HG03097 (cell line): Measurements from ENCODE around the gene HACE1.
A peak's percentile ranks its signal among the peaks of the same experiment; 100 is the strongest.

Experiments
- ATAC-seq: cut with Tn5 transposase; IDR thresholded peaks from one replicate; pipeline ENCODE4 v1.9.1; 2021; ENCODE audit not compliant: unreplicated experiment, low FRiP score

Gene HACE1

DNA sequence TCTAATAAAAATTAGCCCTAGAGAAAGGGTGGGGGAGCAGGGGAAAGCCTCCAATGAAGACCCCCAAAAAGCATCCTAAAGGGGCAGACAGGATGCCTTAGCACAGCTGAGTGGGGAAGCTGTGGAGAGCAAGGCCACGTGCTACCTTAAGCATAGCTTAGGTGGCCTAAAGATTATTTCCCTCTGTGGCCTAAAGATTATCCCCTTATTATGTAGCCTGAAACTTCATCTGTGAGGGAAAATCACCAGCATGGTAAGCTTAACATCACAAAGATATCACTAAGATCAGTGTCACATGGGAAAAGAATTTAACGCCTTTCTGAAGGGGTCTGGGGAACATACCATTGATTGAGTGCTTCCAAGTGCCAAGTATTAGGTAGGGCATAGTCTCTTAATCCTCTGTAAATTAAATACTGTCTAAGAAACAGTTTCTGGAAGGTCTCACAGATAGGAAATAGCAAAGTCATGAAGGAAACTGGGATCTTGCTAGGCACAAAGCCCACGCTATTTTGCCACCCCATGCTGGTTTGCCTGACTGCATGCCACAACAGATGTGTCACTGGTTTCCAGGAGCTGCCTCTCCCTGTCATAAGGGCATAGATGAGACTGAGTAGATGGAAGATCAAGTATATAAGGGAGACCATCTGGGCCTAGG lies 170.0 kb downstream of the HACE1 start:
- no peak for ATAC-seq

GRCh38 chr6:104688283-104688969 lies 171.3 kb downstream of the HACE1 start:
- no peak for ATAC-seq

- no peak for ATAC-seq
These were observed 173.1 kb downstream of the HACE1 start for GRCh38 chr6:104686550-104687175.

DNA sequence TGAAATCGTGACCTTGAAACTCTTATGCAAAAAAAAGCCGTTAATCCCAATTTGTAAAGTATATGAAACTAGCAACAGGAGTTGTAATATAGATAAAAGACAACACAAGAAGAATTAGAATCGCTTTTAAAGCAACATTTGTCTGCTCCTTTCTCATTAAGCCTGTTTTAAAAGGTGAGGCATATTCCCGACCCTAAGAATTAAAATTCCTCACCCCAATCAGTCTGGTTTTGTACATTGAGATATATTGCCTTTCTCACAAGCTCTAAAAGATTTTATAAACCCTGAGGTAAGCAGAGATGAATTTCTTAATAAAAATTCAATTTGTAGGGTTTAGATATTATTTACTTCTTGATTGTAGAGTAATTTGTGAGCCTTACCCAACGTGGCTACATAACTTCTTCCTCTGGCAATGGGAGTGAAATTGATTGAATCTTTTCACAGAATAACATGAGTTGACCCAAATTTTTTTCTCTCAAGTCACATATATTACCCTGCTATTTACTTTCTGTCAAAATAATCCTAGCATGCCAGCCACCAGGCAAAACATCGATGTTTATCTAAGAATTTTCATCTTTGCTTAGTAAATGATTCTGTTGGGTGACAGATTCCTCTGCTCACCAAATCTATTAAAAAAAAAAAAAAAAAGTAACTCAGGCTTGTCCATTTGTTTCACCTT lies 173.7 kb downstream of the HACE1 start:
- no peak for ATAC-seq

DNA sequence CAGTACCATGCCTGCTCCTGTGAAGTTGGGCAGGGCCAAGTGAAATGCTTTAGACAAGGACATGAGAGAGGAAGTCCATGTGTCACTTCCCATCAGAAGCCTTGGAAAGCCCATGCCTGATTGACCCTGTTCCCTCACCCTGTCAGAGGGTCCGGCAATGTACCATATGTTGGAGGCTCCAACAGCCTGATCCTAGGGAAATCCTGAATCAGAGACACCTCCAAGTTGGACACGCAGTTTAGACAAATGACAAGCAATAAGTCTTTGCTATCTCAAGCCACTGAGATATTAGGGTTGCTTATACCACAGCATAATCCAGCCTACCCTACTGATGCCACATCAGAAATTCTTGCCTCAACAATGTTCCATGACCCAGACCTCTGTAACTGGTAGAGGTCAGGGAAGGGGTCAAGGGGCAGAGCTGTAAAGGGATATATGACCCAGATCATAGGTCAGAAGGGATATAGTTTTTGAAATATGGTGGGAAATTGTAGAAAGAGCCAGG lies 174.8 kb downstream of the HACE1 start:
- ATAC-seq, result no peak

DNA sequence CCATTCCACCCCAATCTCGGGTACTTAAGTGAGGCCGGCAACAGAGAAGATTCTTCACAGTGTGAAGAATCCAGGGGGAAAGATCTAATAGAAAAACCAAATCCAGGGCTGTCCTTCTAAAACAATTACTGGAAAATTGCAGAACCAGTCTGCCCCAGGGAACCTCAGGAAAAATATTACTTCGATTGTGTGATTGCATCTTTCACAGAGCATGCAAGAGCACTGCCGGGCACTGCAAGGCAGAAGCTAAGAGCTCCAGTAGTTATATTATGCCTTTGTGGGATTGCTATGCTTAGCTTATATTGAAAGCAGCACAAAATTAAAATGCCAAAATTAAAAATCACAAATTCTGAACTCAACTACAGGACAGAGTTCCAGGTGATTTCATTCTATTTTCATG lies 175.9 kb downstream of the HACE1 start:
- ATAC-seq, result no peak

DNA sequence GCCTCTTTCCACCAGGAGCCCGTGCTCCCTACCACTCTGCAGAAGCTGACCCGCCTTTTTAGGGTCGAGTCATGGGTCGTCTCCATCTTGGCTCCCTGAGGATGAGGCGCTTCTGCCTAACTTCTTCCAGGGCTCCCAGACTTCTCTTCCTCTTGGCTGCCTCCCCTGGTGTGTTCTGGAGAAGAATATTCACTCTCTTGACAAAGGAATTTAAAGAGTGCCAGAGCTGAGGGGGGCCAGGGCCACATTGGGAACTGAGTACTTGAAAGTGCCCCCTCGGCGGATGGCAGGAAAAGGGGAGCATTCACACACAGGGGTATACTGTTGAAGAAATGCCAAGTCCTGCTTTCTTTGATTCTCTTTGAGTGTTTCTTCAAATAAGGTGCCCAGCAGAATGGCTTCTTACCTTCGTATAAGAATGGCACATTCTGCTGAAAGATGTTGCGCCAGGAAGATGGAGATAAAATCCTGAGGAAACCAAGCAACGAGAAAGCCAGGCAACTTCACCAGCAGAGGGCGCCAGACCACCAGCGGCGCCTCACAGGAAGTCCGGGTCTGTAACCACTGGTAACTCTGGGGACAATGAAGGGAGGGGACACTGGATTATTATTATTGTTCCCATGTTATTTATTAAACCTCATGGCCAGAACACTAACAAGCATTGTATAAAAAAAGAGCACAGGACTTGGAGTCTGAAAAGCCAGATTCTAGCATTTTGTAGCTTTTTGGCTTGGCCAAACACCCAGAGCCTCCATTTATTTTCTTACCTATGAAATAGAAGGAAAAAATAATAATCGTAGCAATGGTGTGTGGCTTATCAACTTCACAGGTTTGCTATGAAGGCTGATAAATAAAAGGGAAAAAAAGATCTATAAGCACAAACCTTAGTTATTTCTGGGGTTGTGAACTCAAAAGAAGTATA lies 176.7 kb downstream of the HACE1 start:
- peak; percentile 72 for ATAC-seq

- no peak for ATAC-seq
These were observed 179.2 kb downstream of the HACE1 start for GRCh38 chr6:104680539-104680938.

DNA sequence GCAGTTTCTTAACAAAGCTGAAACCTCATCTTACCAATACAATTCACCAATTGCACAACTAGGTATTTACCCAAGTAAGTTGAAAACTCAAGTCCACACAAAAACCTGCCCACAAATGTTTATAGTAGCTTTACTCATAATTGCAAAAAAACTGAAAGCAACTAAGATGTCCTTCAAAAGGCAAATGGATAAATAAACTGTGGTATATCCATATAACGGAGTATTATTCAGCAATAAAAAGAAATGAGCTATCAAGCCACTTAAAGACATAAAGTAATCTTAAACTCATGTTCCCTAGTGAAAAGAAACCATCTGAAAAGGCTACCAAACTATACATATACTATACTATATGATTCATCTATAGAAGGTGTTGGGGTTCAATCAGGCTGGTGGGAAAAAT lies 179.7 kb downstream of the HACE1 start:
- ATAC-seq, result no peak
